Measurements from ENCODE around the gene RSBN1. TPM values are rescaled to one million over a fixed set of nuclear protein-coding genes. Genes with fewer than 3 reads are reported as not detected.

The RSBN1 gene
- total RNA-seq, 2 donors from 2014 or later: 14.4 to 16.2 TPM

DNA sequence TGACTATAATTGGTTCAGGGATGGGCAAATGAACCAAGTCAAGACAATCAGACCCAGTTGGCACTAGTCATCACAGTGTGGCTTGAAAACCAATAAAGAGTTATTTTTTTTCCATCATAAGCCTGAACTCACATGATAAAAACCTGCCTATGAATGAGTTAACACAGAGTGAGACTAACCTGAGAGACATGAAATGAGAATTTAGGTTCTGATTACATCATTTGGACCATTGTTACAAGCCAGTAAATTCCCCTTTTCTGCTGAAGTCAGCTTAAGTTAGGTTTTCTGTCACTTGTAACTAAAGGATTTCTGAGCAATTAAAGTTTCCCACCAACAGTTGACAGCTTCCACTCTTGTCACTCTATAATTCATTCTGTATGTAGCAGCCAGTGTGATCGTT is 9.6 kb upstream of the RSBN1 start:
- DNase-seq (ENCODE audit: low spot score): no peak
- intact Hi-C loops (cut with DNase I): no loop called here

DNA sequence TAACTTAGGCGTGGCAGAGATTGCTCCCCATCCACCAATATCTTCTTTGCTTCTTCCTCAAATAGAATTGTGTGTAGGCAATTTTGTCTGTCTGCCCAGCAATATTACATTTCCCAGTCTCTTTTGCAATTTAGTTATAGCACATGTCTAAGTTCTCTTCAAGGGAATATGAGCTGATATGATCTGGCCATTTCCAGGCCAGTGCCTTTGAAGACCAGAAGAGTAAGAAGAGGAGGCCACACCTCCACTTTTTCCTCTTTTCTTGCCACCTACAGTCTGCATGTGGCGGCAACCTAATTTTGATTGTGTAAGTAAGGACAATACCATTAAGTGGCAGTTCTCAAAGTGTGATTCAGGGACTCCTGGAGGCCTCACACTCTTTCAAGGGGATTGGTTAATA is 6.3 kb upstream of the RSBN1 start:
- intact Hi-C loops (cut with DNase I): loop anchor here in 1 of 2 donors (10.0 kb wide), 1 partner anchor 156 kb away; the partner anchor contains the start of gene OLFML3
- no peak for DNase-seq (ENCODE audit: low spot score)

DNA sequence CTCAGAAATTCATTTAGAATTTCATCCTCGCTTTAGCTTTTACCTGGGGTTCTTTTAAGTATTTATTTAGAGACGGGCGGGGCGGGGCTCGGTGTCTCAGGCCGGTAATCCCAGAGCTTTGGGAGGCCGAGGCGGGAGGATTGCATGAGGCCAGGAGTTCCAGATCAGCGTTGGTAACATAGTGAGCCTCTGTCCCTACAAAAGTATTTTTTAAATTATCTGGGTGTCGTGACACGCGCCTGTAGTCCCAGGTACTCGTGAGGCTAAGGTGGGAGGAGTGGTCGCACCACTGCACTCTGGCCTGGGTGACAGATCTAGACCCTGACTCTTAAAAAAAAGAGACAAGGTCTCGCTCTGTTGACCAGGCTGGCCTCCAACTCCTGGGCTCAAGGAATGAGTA is 942 bp upstream of the RSBN1 start:
- intact Hi-C loops (cut with DNase I): loop anchor here in 1 of 2 donors (10.0 kb wide), 1 partner anchor 162 kb away; the partner anchor contains the start of gene OLFML3
- DNase-seq (ENCODE audit: low spot score): no peak

DNA sequence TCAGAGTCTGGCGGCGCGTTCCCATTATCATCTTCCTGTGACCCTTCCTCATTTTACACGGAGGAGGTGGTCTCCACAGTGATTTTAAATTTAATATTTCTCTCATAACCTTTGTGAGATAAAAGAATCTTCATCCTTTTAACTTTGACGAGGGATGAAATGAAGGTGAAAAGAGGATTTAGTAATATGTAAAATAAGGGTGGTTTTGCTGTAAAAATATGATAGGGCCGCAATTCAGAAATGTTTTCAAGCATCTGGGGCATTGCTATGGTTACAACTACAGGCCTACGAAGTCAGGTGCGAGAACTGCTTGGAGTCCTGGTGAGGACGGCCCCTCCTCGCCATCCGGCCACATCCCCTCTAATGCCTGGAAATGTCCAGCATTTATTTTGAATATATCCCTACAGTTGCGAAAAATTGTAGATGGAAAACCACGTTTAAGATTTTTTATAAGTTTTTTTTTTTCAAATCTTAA is 422 bp upstream of the RSBN1 start:
- intact Hi-C loops (cut with DNase I): loop anchor here in 1 of 2 donors (10.0 kb wide), 1 partner anchor 162 kb away; the partner anchor contains the start of gene OLFML3
- DNase-seq (ENCODE audit: low spot score): no peak

DNA sequence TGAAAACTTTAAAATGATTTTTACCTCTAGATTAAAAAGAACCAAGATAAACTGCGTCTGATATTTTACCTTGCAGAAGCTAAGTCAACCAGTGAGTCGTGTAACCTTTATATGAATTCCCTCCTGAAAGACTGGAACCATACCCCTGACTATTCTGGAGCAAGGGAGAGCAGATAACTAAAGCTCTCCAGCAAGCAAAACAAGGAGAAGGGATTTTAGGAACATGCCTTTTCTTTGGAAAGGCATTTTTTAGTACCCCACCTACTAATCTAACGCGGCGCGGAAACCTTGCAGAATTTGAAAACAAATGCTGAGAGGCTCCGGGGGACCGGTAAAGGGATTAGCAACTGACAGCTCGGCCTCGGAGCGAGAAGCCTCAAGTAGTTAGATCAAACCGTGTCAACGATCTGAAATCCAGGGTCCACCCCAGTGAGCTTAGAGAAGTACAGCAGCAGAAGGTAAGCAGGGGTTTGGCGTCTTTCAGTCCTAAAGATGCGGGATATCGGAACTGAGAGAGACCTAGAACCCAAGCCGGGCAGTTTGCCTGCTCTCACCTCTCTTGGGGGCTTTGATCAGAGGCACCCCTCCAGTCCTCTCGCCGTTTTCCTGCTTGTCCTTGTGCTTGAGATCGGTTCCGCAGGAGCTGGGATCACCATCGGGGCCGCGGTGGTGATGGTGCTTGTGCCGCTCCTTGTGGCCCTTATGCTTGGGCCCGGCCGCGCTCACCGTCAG is 954 bp downstream of the RSBN1 start:
- intact Hi-C loops (cut with DNase I): loop anchor here in 1 of 2 donors (10.0 kb wide), 1 partner anchor 163 kb away; the partner anchor contains the start of gene OLFML3
- no peak for DNase-seq (ENCODE audit: low spot score)

DNA sequence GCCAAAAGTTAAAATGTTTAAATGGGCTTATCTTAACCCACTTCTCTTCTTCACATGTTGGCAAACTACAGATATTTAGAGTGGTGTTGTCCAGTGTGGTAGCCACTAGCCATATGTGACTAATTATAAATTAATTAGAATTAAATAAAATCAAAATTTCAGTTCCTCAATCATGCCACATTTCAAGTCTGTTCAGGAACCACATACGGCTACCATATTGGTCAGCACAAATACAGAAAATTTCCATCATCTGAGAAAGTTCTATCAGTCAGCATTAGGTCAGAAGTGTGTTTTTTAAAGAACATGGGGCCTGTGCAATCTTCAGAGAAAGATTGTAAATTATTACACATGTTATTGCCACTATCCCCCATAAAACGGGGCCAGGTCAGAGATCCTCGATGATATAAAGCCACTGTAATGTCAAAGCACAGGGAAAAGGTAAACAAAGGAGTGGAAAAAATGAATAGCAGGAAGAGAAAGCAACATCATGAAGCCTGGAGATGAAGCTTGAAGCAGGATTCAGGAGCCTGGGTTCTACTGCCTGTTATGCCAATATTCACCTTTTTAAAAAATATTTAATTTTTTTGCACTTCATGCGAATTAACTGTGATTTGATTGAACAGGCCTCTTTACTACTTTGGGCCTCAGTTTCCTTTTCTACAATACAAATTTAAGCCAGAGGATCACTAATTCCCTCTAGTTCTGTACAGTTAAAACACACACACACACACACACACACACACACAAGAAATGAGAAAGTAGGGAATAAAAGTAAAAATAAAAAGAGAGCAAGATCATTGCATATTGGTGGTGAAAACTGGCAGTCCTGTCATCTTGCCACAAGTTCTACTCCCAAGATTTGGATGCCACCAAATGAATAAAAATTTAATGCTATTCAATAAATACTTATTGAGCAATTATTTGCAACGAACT is 2.3 kb downstream of the RSBN1 start:
- intact Hi-C loops (cut with DNase I): loop anchor here (5.0 to 10.0 kb wide), 2 partner anchors 38 to 165 kb away; partner anchors contain the start of gene OLFML3 (in 1 of the 2)
- no peak for DNase-seq (ENCODE audit: low spot score)

DNA sequence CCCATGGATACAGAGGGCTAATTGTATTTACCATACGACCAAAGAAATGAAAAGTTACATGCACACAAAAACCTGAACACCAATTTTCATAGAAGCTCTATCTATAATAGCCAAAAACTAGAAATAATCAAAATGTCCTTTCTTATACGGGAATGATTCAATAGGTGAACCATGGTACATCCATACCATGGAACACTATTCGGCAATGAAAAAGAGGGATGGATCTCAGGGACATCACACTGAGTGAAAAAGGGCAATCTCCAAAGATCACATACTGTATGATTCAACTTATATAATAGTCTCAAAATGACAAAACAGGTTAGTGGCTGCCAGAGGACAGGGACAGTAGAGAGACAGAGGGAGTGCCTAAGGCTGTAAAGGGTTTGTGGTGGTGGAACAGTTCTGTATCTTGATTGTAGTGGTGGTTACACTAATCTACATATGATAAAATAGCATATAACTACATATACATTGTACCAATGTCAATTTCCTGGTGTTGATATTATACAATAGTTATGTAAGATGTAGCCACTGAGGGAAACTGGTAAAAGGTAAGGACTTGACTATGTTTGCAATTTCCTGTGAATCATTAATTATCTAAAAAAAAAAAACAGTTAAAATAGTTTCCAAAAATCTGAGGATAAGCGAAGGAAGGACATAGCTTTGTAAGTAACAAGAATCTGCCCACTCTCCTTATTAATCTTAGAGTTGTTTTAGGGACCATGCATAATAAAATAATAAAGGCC is 3.7 kb downstream of the RSBN1 start:
- no peak for DNase-seq (ENCODE audit: low spot score)
- intact Hi-C loops (cut with DNase I): loop anchor here in 1 of 2 donors (5.0 kb wide), 1 partner anchor 36 kb away; no protein-coding TSS in a partner anchor

DNA sequence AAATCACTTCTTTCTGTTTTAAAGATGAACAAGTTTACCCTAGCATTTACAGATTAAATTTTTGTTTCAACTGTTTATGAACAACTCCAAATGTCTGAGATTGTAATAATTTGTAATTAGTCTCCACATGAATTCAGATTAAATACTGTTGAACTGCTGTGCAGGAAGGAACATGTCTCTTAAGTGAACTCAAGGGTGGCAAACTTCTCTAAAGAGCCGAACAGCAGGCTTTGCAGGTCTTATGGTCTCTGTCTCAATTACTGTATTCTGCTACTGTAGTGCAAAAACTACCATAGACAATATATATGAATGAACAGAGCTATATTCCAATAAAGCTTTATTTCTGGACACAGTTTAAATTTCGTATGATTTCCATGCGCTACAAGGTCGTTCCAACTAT is 6.6 kb downstream of the RSBN1 start:
- intact Hi-C loops (cut with DNase I): loop anchor here in 1 of 2 donors (5.0 kb wide), 1 partner anchor 33 kb away; no protein-coding TSS in a partner anchor
- DNase-seq (ENCODE audit: low spot score): no peak

DNA sequence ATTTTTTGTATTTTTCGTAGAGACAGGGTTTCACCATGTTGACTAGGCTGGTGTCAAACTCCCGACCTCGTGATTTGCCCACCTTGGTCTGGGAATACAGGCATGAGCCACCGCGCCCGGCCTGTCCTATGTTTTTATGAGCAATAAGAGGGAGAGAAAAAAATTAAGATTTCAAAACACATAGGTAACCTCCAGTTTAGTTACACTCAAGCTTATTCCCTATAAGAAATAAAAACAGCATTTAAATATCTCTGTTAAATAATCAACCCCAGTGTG is 7.1 kb downstream of the RSBN1 start:
- DNase-seq (ENCODE audit: low spot score): no peak
- intact Hi-C loops (cut with DNase I): loop anchor here in 1 of 2 donors (5.0 kb wide), 1 partner anchor 33 kb away; no protein-coding TSS in a partner anchor

DNA sequence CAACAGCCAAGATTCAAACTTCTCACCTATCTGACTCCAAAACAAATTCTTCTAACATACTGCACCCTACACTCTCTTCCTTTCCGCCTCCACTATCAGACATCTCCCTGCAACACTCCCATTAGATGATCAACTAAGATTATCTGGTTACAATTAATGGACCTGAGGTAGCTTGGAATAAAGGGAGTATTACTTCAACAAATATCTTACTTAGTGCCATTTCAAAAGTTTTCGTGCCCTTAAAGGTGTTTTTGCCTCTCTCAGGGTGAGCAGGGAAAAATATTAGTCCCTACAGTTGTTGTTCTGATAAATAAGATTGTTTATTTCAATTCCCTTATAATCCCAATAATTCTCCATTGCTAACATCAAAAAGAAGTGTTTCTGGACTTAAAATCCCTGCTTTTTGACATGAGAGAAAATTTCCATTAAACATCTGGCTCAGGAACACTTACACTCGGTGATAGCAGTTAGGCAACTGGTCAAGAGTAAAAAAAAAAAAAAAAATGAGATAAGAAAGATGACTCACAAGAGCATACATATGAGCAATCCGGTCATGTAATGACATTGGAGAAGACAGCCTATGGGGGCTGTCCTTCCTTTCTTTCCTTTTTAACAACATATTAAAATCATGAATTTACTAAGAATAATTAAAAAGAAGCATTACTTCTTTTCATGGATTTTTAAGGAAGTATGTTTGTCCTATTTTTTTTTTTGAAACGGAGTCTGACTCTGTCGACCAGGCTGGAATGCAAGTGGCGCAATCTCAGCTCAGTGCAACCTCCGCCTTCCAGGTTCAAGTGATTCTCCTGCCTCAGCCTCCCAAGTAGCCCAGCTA is 7.6 kb downstream of the RSBN1 start:
- DNase-seq (ENCODE audit: low spot score): no peak
- intact Hi-C loops (cut with DNase I): loop anchor here in 1 of 2 donors (5.0 kb wide), 1 partner anchor 32 kb away; no protein-coding TSS in a partner anchor

DNA sequence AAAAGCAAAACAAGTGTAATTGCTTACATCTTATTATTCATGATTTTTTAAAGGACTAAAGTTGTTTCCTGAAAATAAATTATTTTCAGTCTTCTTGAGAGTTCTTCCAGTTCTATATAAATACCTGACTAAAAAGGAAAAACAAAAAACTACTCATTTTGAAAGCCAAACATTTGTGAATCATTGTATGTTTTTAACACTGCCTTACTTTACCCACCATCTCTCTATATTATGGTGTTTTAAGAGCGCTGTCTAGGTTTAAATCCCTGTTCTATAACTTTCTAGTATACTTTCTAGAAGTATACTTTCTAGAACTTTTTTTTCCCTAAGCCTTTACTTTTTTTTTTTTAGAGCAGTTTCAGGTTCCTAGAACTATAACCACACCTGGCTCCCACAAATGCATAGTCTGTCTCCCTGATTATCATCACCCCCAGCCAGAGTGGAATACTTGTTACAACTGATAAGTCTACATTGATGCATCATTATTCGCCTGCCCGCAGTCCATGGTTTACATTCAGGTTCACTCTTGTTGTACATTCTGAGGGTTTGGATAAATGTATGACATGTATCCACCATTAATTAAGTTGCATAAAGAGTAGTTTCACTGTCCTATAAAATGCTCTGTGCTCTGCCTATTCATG is 9.8 kb downstream of the RSBN1 start:
- DNase-seq (ENCODE audit: low spot score): no peak
- intact Hi-C loops (cut with DNase I): no loop called here

DNA sequence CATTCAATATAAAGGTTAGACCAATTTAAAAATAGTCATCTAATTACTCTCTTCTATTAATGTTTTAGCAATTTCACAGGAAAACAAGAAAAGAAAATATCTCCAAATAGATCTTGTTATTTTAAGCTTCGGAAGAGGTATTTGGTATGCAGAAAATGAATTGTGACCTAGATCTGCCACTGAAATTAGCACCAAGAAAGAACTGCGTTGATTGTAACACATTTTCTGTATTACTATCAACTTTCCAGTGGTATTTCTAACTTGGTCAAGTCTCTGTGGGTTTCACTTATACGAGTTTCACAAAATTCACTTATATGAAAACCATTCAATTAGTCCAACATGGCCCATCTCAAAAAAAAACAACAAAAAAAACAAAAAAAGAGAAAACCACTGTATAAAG is 11.8 kb downstream of the RSBN1 start:
- no peak for DNase-seq (ENCODE audit: low spot score)
- intact Hi-C loops (cut with DNase I): no loop called here

DNA sequence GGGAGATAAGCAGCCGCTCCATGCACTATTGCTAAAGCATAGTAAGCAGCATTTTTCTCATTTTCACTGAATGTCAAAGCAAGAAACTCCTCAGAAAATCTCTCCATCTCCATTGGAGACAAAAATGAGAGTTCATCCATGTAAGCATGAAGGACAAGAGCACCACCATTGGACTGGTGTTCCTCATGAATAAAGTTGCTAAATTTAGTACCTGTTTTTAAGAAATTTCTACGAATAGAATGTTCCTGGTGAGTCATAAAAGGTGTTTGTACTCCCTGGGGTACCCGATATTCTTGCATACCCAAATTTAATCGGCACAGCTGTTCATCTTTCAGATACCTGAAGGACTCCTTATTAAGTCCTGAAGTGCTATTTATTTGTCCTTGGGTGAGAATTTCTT is 14.8 kb downstream of the RSBN1 start:
- no peak for DNase-seq (ENCODE audit: low spot score)
- intact Hi-C loops (cut with DNase I): no loop called here

DNA sequence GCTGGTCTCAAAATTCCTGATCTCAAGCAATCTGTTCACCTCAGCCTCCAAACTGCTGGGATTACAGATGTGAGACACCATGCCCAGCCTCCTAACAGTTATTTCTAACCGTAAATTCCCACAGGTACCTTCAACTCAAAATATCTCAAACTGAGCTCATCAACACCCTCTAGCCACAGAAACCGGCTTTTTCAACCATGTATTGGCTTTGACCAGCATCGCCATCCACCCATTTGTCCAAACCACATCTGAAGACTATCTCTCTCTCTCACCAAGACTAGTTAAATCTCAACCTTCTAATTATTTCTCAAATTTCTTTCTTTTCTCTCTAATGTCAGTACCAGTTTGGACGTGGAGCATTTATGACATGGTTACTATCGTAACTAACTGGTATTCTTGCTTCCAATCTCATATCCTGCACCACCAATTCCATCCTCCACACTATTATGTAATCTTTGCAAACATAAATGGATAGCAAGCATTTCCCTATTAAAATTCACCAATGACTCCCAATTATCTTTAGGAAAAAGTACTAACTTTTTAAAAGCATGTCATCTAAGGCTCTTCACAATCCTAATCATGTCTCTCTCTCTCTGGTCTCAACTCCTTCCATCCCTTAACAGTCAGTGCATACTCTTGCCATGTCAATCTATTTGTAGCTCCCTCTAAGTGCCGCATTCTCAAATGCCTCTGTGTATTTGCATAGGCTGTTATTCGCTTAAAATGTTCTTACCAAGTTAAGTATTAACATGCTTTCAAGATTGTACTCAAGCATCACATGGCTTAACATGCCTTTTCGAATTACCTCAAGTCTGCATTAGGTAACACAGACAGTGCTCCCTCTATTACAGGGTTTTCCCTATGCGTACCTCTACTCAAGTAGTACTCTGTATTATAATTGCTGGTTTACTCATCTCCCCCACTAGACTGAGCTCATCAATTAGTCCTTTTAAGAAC is 18.1 kb downstream of the RSBN1 start:
- intact Hi-C loops (cut with DNase I): no loop called here
- no peak for DNase-seq (ENCODE audit: low spot score)

DNA sequence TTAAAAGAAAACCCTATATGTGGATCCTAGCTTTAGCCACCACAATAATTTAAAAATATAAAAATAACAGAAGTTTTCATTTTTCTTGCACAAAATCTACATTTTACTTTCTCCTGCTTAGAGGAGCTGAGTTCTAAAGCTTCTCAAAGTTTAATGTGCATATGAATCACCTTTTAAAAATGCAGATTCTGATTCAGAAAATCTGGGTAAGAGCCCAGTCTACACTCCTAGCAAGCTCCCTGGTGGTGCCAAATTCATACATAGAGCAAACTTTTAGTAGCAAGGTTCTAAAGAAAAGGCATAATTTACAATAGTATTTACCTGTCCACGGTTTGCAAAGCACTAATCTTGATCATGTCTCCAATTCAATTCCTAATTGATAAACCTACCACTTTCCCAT is 19.3 kb downstream of the RSBN1 start:
- no peak for DNase-seq (ENCODE audit: low spot score)
- intact Hi-C loops (cut with DNase I): no loop called here

DNA sequence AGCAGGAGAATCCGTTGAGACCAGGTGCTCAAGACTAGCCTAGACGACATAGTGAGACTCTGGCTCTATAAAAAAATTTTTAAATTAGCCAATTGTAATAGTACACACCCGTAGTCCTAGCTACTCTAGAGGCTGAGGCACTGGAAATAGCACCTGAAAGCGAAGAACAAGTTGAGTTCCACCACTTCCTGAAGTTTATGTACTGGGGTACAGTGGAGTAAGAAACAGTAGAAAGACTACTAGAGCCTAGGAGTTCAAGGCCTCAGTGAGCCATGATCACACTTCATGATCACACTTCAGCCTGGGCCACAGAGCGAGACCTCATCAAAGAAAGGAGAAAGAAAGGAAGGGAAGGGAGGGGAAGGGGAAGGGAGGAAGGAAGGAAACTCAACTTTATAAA is 19.8 kb downstream of the RSBN1 start:
- no peak for DNase-seq (ENCODE audit: low spot score)
- intact Hi-C loops (cut with DNase I): no loop called here

DNA sequence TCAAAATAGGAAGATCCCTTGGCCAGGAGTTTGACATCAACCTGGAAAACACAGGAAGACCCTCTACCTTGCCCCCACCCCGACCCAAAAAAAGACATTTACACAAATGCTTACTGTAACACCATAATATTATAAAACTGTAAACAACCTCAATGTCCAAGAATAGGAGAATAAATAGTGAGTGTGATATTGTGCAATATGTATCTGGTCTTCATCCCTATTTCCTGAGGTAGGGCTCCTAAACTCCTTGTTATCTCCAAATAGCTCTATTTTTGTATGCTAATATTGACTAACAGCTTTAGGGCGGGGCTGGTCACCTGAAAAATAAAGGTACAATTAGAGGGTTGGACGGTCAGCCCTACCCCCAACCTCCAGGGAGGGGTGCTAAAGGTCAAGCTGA is 23.5 kb downstream of the RSBN1 start:
- DNase-seq (ENCODE audit: low spot score): no peak
- intact Hi-C loops (cut with DNase I): no loop called here

Data from posterior vena cava (tissue), 2 donors.